ENCODE measurements around the gene SGK2. TPM values are rescaled to one million over a fixed set of nuclear protein-coding genes. Genes with fewer than 3 reads are reported as not detected.

Gene SGK2
- total RNA-seq (1 to 10 TPM; 1.6 to 1.9 TPM), polyA plus RNA-seq (not detected), total RNA-seq (0.42 to 1.5 (median 0.87) reads per million in 6 experiments)

GRCh38 chr20:43558412-43559146 lies at the start of gene SGK2:
TSS of gene SGK2 (plus strand) at chr20:43559027. CDS start at chr20:43566496, 7,469 bp downstream.
- POLR2A ChIA-PET = no interaction called here
- peaks cover 0 to 2% (median 0%) of the 10 kb centered on the region in 4 donors for H3K4me1 Mint-ChIP-seq
- DNase-seq (no peak), ATAC-seq (no peak)
- H3K4me3 Mint-ChIP-seq = no peak within 1 kb of the TSS
- H3K9me3 Mint-ChIP-seq = no peaks in the 10 kb centered on the region
- H3K27me3 Mint-ChIP-seq = peaks cover 0 to 7% (median 0%) of the 10 kb centered on the region in 5 donors
- H3K27ac Mint-ChIP-seq = peak within 1 kb of the TSS in 1 of 10 donors; percentile 40
- H3K36me3 Mint-ChIP-seq = no peaks in the 10 kb centered on the region

GRCh38 chr20:43511879-43512278 lies 46.9 kb upstream of the SGK2 start:
- H3K4me3 Mint-ChIP-seq = no peak overlapping the region
- no peak for ATAC-seq
- H3K27me3 Mint-ChIP-seq = peaks cover 0 to 26% (median 16%) of the 10 kb centered on the region in 5 donors
- peaks cover 20 to 31% (median 25%) of the 10 kb centered on the region in 4 donors for H3K4me1 Mint-ChIP-seq
- POLR2A ChIA-PET = interaction anchor here (0.7 kb wide), 1 partner anchor 13 kb away, joined by 3 read pairs; no protein-coding TSS in a partner anchor
- H3K27ac Mint-ChIP-seq = no peak overlapping the region
- no peak for DNase-seq
- no peaks in the 10 kb centered on the region for H3K9me3 Mint-ChIP-seq
- peaks cover 0 to 8% (median 0%) of the 10 kb centered on the region in 3 donors for H3K36me3 Mint-ChIP-seq

- ATAC-seq = no peak
- Mint-ChIP-seq H3K4me1 (peaks cover 20 to 30% (median 27%) of the 10 kb centered on the region in 4 donors), H3K4me3 (peak overlapping the region; percentile 39 to 96 (median 92)), H3K27me3 (peaks cover 0 to 18% (median 11%) of the 10 kb centered on the region in 5 donors), H3K27ac (peak overlapping the region in 7 of 10 donors; percentile 34 to 97 (median 66)), H3K9me3 (no peaks in the 10 kb centered on the region), H3K36me3 (peaks cover 0 to 12% (median 0%) of the 10 kb centered on the region in 3 donors)
- POLR2A ChIA-PET = interaction anchor here (1.8 kb wide), 1 partner anchor 56 kb away, joined by 23 read pairs; the partner anchor contains the start of gene SRSF6
- DNase-seq = peak in 2 of 10 donors; percentile 8 to 12
These were observed 45.4 kb upstream of the SGK2 start for GRCh38 chr20:43513372-43513930.

GRCh38 chr20:43513931-43514647 lies 44.7 kb upstream of the SGK2 start:
- POLR2A ChIA-PET = interaction anchor here (0.6 to 1.8 kb wide), 6 partner anchors 11 to 77 kb away, joined by 3 to 23 read pairs (median 3); partner anchors contain the start of genes IFT52 and SRSF6
- peak overlapping the region; percentile 88 to 96 (median 92) for H3K4me3 Mint-ChIP-seq
- peaks cover 0 to 12% (median 5%) of the 10 kb centered on the region in 5 donors for H3K27me3 Mint-ChIP-seq
- peak; percentile 80 to 98 (median 93) for DNase-seq
- peak; percentile 86 to 90 for ATAC-seq
- no peaks in the 10 kb centered on the region for H3K9me3 Mint-ChIP-seq
- H3K36me3 Mint-ChIP-seq = peaks cover 0 to 12% (median 0%) of the 10 kb centered on the region in 3 donors
- H3K4me1 Mint-ChIP-seq = peaks cover 20 to 25% (median 22%) of the 10 kb centered on the region in 4 donors
- peak overlapping the region; percentile 84 to 97 (median 92) for H3K27ac Mint-ChIP-seq

GRCh38 chr20:43514648-43514999 lies 44.2 kb upstream of the SGK2 start:
- Mint-ChIP-seq H3K27ac (peak overlapping the region; percentile 84 to 97 (median 92)), H3K9me3 (no peaks in the 10 kb centered on the region)
- POLR2A ChIA-PET = interaction anchor here (0.6 to 1.8 kb wide), 6 partner anchors 12 to 76 kb away, joined by 3 to 23 read pairs (median 3); partner anchors contain the start of genes IFT52 and SRSF6

GRCh38 chr20:43515628-43516027 lies 43.2 kb upstream of the SGK2 start:
- ATAC-seq (no peak), DNase-seq (no peak)
- Mint-ChIP-seq H3K4me1 (peaks cover 20 to 24% (median 22%) of the 10 kb centered on the region in 4 donors), H3K27ac (peak overlapping the region in 5 of 10 donors; percentile 17 to 54 (median 29)), H3K4me3 (peak overlapping the region; percentile 29 to 96 (median 90)), H3K9me3 (peaks cover 0 to 5% (median 0%) of the 10 kb centered on the region in 9 donors), H3K27me3 (peaks cover 0 to 5% (median 2%) of the 10 kb centered on the region in 5 donors), H3K36me3 (peaks cover 0 to 9% (median 7%) of the 10 kb centered on the region in 3 donors)
- POLR2A ChIA-PET = interaction anchor here (0.8 to 1.6 kb wide), 2 partner anchors 18 to 58 kb away, joined by 3 to 5 read pairs; partner anchors contain the start of gene SRSF6

More at GRCh38 chr20:43514648-43514999, 44.2 kb upstream of the SGK2 start:
- Mint-ChIP-seq H3K4me3 (peak overlapping the region; percentile 88 to 96 (median 92)), H3K4me1 (peaks cover 20 to 24% (median 22%) of the 10 kb centered on the region in 4 donors), H3K36me3 (peaks cover 0 to 9% (median 0%) of the 10 kb centered on the region in 3 donors), H3K27me3 (peaks cover 0 to 7% (median 2%) of the 10 kb centered on the region in 5 donors)
- ATAC-seq = peak; percentile 34 to 50
- peak in 2 of 10 donors; percentile 33 to 68 for DNase-seq

GRCh38 chr20:43516251-43516824 lies 42.5 kb upstream of the SGK2 start:
- ATAC-seq (no peak), DNase-seq (no peak)
- Mint-ChIP-seq H3K27me3 (peaks cover 0 to 5% (median 4%) of the 10 kb centered on the region in 5 donors), H3K9me3 (peaks cover 0 to 5% (median 0%) of the 10 kb centered on the region in 9 donors), H3K27ac (no peak overlapping the region), H3K4me1 (peaks cover 20 to 24% (median 22%) of the 10 kb centered on the region in 4 donors), H3K4me3 (peak overlapping the region in 3 of 10 donors; percentile 13 to 40 (median 33)), H3K36me3 (peaks cover 0 to 9% (median 9%) of the 10 kb centered on the region in 3 donors)
- POLR2A ChIA-PET = interaction anchor here (0.8 to 1.6 kb wide), 2 partner anchors 17 to 59 kb away, joined by 3 to 5 read pairs; partner anchors contain the start of gene SRSF6

GRCh38 chr20:43520074-43520630 lies 38.7 kb upstream of the SGK2 start:
- POLR2A ChIA-PET = no interaction called here
- DNase-seq (no peak), ATAC-seq (no peak)
- Mint-ChIP-seq H3K27me3 (peaks cover 0 to 4% (median 0%) of the 10 kb centered on the region in 5 donors), H3K27ac (no peak overlapping the region), H3K9me3 (peaks cover 0 to 8% (median 0%) of the 10 kb centered on the region in 9 donors), H3K36me3 (peaks cover 7 to 9% (median 9%) of the 10 kb centered on the region in 3 donors), H3K4me1 (peaks cover 8 to 17% (median 15%) of the 10 kb centered on the region in 4 donors), H3K4me3 (no peak overlapping the region)

GRCh38 chr20:43525021-43525420 lies 33.8 kb upstream of the SGK2 start:
- peaks cover 6 to 7% (median 6%) of the 10 kb centered on the region in 3 donors for H3K36me3 Mint-ChIP-seq
- DNase-seq (no peak), ATAC-seq (no peak)
- H3K27me3 Mint-ChIP-seq = peaks cover 0 to 4% (median 3%) of the 10 kb centered on the region in 5 donors
- H3K27ac Mint-ChIP-seq = no peak overlapping the region
- peaks cover 0 to 6% (median 0%) of the 10 kb centered on the region in 4 donors for H3K4me1 Mint-ChIP-seq
- POLR2A ChIA-PET = no interaction called here
- H3K4me3 Mint-ChIP-seq = no peak overlapping the region
- peaks cover 0 to 8% (median 0%) of the 10 kb centered on the region in 9 donors for H3K9me3 Mint-ChIP-seq

GRCh38 chr20:43528258-43528875 lies 30.5 kb upstream of the SGK2 start:
- H3K4me1 Mint-ChIP-seq = peaks cover 0 to 6% (median 0%) of the 10 kb centered on the region in 4 donors
- H3K9me3 Mint-ChIP-seq = peaks cover 0 to 8% (median 0%) of the 10 kb centered on the region in 9 donors
- POLR2A ChIA-PET = no interaction called here
- ATAC-seq (no peak), DNase-seq (no peak)
- peaks cover 0 to 8% (median 7%) of the 10 kb centered on the region in 3 donors for H3K36me3 Mint-ChIP-seq
- H3K27ac Mint-ChIP-seq = peak overlapping the region in 1 of 10 donors; percentile 3
- no peak overlapping the region for H3K4me3 Mint-ChIP-seq
- H3K27me3 Mint-ChIP-seq = peaks cover 0 to 4% (median 2%) of the 10 kb centered on the region in 5 donors

GRCh38 chr20:43529051-43529450 lies 29.8 kb upstream of the SGK2 start:
- H3K27ac Mint-ChIP-seq = peak overlapping the region in 1 of 10 donors; percentile 36
- H3K36me3 Mint-ChIP-seq = peaks cover 0 to 8% (median 7%) of the 10 kb centered on the region in 3 donors
- no peak for ATAC-seq
- no peak overlapping the region for H3K4me3 Mint-ChIP-seq
- H3K4me1 Mint-ChIP-seq = peaks cover 0 to 6% (median 0%) of the 10 kb centered on the region in 4 donors
- DNase-seq = no peak
- POLR2A ChIA-PET = no interaction called here
- peaks cover 0 to 8% (median 0%) of the 10 kb centered on the region in 9 donors for H3K9me3 Mint-ChIP-seq
- H3K27me3 Mint-ChIP-seq = peaks cover 0 to 4% (median 2%) of the 10 kb centered on the region in 5 donors
